GM18505 (cell line): ENCODE results near the gene NIPAL4.
A peak's percentile ranks its signal among the peaks of the same experiment; 100 is the strongest.
"Not testable (repeated sequence)": the region's sequence is repeated elsewhere in the genome, so short reads cannot be mapped to it uniquely, and the experiment has no call there.

Experiments used
- ATAC-seq: cut with Tn5 transposase; IDR thresholded peaks from one replicate; pipeline ENCODE4 v1.9.1; 2021; ENCODE audit not compliant: unreplicated experiment
- POLR2A ChIP-seq: IDR thresholded peaks from 4 replicates; pipeline ENCODE4 v1.6.1; 2011; ENCODE audit warnings: borderline replicate concordance; ENCODE audit not compliant: insufficient read depth, insufficient read length; ENCODE audit errors: extremely low read depth

The NIPAL4 gene

GRCh38 chr5:157459715-157460599 lies at the start of gene NIPAL4:
TSS of gene NIPAL4 (plus strand) at chr5:157460213. CDS start at chr5:157460321, 108 bp downstream.
- TF ChIP-seq POLR2A = no peak
- ATAC-seq = no peak

GRCh38 chr5:157415838-157416237 lies 44.2 kb upstream of the NIPAL4 start:
- no peak for ATAC-seq

GRCh38 chr5:157419521-157419920 lies 40.5 kb upstream of the NIPAL4 start:
- not testable (repeated sequence) for ATAC-seq

More at GRCh38 chr5:157415838-157416237, 44.2 kb upstream of the NIPAL4 start:
- no peak for TF ChIP-seq POLR2A

- ATAC-seq = not testable (repeated sequence)
Observed at GRCh38 chr5:157429920-157430319, 30.1 kb upstream of the NIPAL4 start.

GRCh38 chr5:157431544-157432200 lies 28.3 kb upstream of the NIPAL4 start:
- no peak for TF ChIP-seq POLR2A
- peak; percentile 61 for ATAC-seq

GRCh38 chr5:157434096-157434495 lies 25.9 kb upstream of the NIPAL4 start:
- no peak for ATAC-seq
- no peak for TF ChIP-seq POLR2A

GRCh38 chr5:157443041-157443549 lies 16.9 kb upstream of the NIPAL4 start:
- TF ChIP-seq POLR2A = no peak
- no peak for ATAC-seq

- TF ChIP-seq POLR2A = no peak
- ATAC-seq = no peak
Observed at GRCh38 chr5:157444224-157444623, 15.8 kb upstream of the NIPAL4 start.

GRCh38 chr5:157445745-157446411 lies 14.1 kb upstream of the NIPAL4 start:
- TF ChIP-seq POLR2A = no peak
- no peak for ATAC-seq

- no peak for TF ChIP-seq POLR2A
- ATAC-seq = no peak
Observed at GRCh38 chr5:157446412-157446935, 13.5 kb upstream of the NIPAL4 start.

- no peak for ATAC-seq
Observed at GRCh38 chr5:157447201-157447637, 12.8 kb upstream of the NIPAL4 start.

GRCh38 chr5:157449011-157449723 lies 10.8 kb upstream of the NIPAL4 start:
- no peak for TF ChIP-seq POLR2A
- ATAC-seq = no peak

More at GRCh38 chr5:157447201-157447637, 12.8 kb upstream of the NIPAL4 start:
- no peak for TF ChIP-seq POLR2A

- ATAC-seq = no peak
- TF ChIP-seq POLR2A = no peak
Observed at GRCh38 chr5:157450024-157450423, 10.0 kb upstream of the NIPAL4 start.
